Activated CD4-positive, alpha-beta T cell treated with anti-CD3 and anti-CD28 coated beads, Interleukin-2, amount 10 ng/mL, durations not matched to agents 7 days and 5 days (primary cell): ENCODE results near the gene PRKCA. TPM values are rescaled to one million over a fixed set of nuclear protein-coding genes. Genes with fewer than 3 reads are reported as not detected.

ENCODE experiments used
- CTCF ChIA-PET: fragments of 350-600 bp; sonication (Branson Sonifier 250); formaldehyde crosslinking; loops from one replicate; lab custom pipeline; 2021; ENCODE audit warnings: antibody characterized with exemption; lab: Charles Lee
- POLR2A ChIA-PET: fragments of 350-600 bp; sonication (Branson Sonifier 250); formaldehyde crosslinking; loops from one replicate; lab custom pipeline; 2021; ENCODE audit warnings: antibody characterized with exemption; lab: Charles Lee
- DNase-seq: peaks from one replicate; pipeline ENCODE4 v3.0.0-alpha.2; 2020
- H3K27ac Mint-ChIP-seq: one replicate; pipeline ENCODE4 v1.8.0; 2021; ENCODE audit warnings: mild to moderate bottlenecking, moderate library complexity, mixed read lengths
- H3K27me3 Mint-ChIP-seq: one replicate; pipeline ENCODE4 v1.8.0; 2021; ENCODE audit warnings: mixed read lengths
- H3K36me3 Mint-ChIP-seq: one replicate; pipeline ENCODE4 v1.8.0; 2021; ENCODE audit warnings: low read depth, mixed read lengths
- H3K4me1 Mint-ChIP-seq: one replicate; pipeline ENCODE4 v1.8.0; 2021; ENCODE audit warnings: mixed read lengths
- H3K4me3 Mint-ChIP-seq: one replicate; pipeline ENCODE4 v1.8.0; 2021; ENCODE audit warnings: mild to moderate bottlenecking, moderate library complexity, mixed read lengths
- H3K9me3 Mint-ChIP-seq: one replicate; pipeline ENCODE4 v1.8.0; 2021; ENCODE audit warnings: mixed read lengths
- total RNA-seq, 2 experiments: library from RNA; stranded (reverse); gene quantifications; one replicate each; pipeline ENCODE4 v1.2.3, GENCODE V29; 2021

The PRKCA gene
- total RNA-seq, 2 experiments from 2014 or later, result 72.8 to 74.6 TPM

DNA sequence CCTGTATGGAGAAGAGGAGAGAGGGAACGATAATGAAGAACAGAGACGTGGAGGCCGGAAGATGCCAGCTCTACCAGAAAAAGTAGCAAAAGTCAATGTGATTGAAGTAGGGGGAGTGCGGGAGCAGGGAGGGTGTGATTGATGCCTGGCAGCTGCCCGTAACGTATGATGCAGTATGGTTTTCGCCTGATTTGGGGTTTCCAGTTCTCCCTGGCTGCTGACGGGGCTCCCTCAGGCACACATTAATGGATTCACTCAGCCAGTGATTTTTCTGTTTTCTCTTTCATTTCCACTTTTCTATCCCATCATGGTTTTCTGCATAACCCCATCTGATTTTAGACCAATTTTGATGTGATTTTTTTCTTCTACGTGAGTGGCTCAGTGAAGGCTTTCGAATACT is 62.1 kb downstream of the PRKCA start:
- peak overlapping the region; percentile 28 for H3K4me3 Mint-ChIP-seq
- peaks cover 72% of the 10 kb centered on the region for H3K4me1 Mint-ChIP-seq
- ChIA-PET POLR2A (no interaction called here), CTCF (interaction anchor here (0.5 to 1.2 kb wide), 2 partner anchors 22 to 124 kb away, joined by 3 read pairs; no protein-coding TSS in a partner anchor)
- no peak for DNase-seq
- peaks cover 19% of the 10 kb centered on the region for H3K36me3 Mint-ChIP-seq
- peak overlapping the region; percentile 66 for H3K27ac Mint-ChIP-seq
- H3K9me3 Mint-ChIP-seq, result peaks cover 6% of the 10 kb centered on the region
- H3K27me3 Mint-ChIP-seq, result no peaks in the 10 kb centered on the region

DNA sequence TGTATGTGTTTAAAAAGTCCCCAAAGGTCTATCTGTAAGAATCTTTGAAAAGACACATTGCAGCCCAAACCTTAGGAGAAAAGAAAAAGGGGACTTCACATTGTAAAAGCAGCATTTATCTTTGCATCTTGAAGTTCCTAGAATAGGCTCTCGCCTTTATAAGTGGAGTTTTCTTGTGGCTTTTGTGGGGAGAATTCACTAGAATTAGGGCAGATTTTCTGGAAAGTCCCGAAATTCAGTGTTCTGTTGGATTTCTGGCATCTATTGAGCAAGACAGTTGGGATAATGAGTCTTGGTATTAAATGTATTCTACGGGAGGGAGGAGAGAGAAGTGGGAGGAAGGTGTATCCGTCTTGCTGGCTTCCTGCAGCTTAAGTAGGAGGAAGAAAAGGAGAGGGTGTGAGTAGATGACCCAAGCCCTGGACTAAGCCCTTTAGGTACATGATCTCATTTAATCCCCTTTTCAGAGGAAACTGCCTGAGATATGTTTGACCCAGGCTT is 62.6 kb downstream of the PRKCA start:
- peak overlapping the region; percentile 28 for H3K4me3 Mint-ChIP-seq
- no peaks in the 10 kb centered on the region for H3K27me3 Mint-ChIP-seq
- DNase-seq, result no peak
- ChIA-PET POLR2A (no interaction called here), CTCF (interaction anchor here (1.2 kb wide), 1 partner anchor 22 kb away, joined by 3 read pairs; no protein-coding TSS in a partner anchor)
- H3K4me1 Mint-ChIP-seq, result peaks cover 74% of the 10 kb centered on the region
- H3K36me3 Mint-ChIP-seq, result peaks cover 19% of the 10 kb centered on the region
- H3K27ac Mint-ChIP-seq, result peak overlapping the region; percentile 12
- peaks cover 6% of the 10 kb centered on the region for H3K9me3 Mint-ChIP-seq

DNA sequence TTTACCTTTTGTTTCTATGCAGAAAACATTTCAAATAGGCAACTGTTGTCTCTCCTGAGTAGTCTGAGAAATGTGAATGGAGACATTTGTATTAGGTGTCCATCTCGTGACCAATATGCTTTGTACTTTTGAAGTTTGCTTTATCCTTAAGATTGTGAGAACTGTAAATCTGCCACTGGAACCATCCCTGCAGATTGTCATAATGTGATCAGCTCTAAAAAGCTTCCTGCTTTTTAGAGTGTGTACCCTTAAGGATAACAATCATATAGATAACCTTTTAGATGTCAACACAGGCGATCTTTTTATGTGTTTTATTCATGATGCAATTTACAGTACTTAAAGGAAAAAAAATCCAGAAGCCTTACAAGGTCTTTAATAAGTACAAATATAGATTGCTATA is 63.5 kb downstream of the PRKCA start:
- no peaks in the 10 kb centered on the region for H3K27me3 Mint-ChIP-seq
- CTCF ChIA-PET, result interaction anchor here (2.8 kb wide), 1 partner anchor 12 kb away, joined by 8 read pairs; no protein-coding TSS in a partner anchor

DNA sequence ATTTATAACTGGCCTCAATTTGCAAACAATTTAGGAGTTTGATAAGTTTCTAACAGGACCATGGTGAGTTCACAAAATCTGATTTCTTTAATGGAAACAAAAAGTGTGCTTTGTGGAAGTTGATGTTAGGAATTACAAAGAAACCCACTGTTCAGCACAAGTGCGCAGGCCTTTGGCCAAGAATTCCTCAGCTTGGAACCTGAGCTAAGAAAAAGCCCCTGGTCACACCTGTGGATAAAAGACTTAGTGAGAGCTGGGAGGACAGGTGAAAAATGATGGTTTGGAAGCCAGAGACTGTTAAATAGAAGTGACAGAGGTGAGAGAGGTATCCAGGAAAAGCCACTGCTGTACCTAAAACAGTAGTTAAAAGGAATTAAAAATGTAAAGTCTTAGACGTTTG is 64.7 kb downstream of the PRKCA start:
- CTCF ChIA-PET, result interaction anchor here (1.3 to 2.8 kb wide), 2 partner anchors 10 to 13 kb away, joined by 3 to 8 read pairs; no protein-coding TSS in a partner anchor
- DNase-seq, result no peak
- Mint-ChIP-seq H3K27me3 (no peaks in the 10 kb centered on the region), H3K9me3 (no peaks in the 10 kb centered on the region), H3K4me1 (peaks cover 73% of the 10 kb centered on the region), H3K36me3 (peaks cover 13% of the 10 kb centered on the region), H3K4me3 (no peak overlapping the region), H3K27ac (peak overlapping the region; percentile 32)
- POLR2A ChIA-PET, result no interaction called here

More for the DNA sequence above, 63.5 kb downstream of the PRKCA start:
- H3K4me3 Mint-ChIP-seq, result no peak overlapping the region
- H3K36me3 Mint-ChIP-seq, result peaks cover 14% of the 10 kb centered on the region
- peaks cover 69% of the 10 kb centered on the region for H3K4me1 Mint-ChIP-seq
- no peak overlapping the region for H3K27ac Mint-ChIP-seq
- H3K9me3 Mint-ChIP-seq, result peaks cover under 1% of the 10 kb centered on the region
- no peak for DNase-seq
- POLR2A ChIA-PET, result interaction anchor here (0.5 kb wide), 1 partner anchor 11 kb away, joined by 3 read pairs; no protein-coding TSS in a partner anchor

DNA sequence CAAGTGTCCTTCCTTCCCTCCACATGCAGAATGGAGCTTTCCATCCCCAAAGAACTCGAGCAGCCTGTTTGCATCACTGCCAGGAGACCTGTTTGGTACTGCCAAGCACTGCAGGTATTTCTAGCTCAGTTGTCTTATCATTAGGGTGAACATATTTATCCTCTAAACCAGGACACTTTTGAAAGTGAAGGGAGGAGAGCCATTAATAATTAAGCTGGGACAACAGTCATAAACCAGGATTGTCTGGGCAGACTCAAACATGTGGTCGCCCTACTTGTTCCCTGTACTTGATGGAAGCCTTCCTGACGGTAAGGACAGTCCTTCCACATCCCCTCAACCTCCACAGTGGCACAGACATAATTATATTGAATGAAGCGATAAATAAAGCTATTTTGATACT is 67.4 kb downstream of the PRKCA start:
- ChIA-PET CTCF (interaction anchor here (0.6 to 1.7 kb wide), 5 partner anchors 10 to 152 kb away, joined by 3 to 5 read pairs (median 4); no protein-coding TSS in a partner anchor), POLR2A (no interaction called here)
- H3K4me1 Mint-ChIP-seq, result peaks cover 73% of the 10 kb centered on the region
- no peak for DNase-seq
- no peak overlapping the region for H3K27ac Mint-ChIP-seq
- no peak overlapping the region for H3K4me3 Mint-ChIP-seq
- H3K9me3 Mint-ChIP-seq, result no peaks in the 10 kb centered on the region
- H3K36me3 Mint-ChIP-seq, result peaks cover 14% of the 10 kb centered on the region
- no peaks in the 10 kb centered on the region for H3K27me3 Mint-ChIP-seq

DNA sequence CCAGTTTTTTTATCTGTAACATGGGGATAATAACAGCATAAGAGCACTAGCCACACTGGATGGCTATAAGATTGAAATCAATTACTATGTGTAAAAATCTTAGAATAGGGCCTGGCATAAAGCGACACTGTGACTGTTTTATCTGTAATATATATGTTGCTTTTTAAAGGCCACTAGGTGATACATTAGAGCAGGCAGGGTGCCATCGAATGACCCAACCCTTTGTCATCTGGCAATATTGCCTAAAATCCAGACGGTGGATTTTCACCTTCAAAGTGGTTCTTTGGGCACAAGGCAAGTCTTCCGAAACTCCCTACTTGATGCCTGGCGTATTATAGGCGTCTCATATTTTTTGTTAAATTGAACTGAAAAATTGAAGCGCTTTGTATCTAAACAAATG is 69.1 kb downstream of the PRKCA start:
- peaks cover 16% of the 10 kb centered on the region for H3K36me3 Mint-ChIP-seq
- POLR2A ChIA-PET, result no interaction called here
- peaks cover 64% of the 10 kb centered on the region for H3K4me1 Mint-ChIP-seq

DNA sequence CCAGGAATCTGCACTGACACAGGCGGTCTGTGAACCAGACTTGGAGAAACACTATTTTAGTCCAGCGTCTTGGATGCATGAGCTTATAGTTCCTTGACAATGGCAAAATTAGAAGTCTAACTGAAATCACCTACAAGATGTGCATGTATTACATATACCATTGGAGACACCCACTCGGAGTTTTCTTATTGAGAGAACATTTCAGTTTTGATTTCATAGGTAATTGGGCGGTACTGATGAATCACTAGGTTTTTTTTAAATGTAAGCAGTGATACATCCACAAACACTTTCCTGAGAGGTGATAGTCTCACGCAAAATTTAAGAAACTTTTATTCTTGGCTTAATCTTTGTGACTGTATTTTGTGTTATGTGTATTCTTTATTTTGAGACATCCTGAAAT is 69.8 kb downstream of the PRKCA start:
- H3K27ac Mint-ChIP-seq, result no peak overlapping the region
- H3K4me3 Mint-ChIP-seq, result no peak overlapping the region
- ChIA-PET POLR2A (no interaction called here), CTCF (interaction anchor here (0.9 to 1.0 kb wide), 2 partner anchors 22 to 30 kb away, joined by 3 read pairs; no protein-coding TSS in a partner anchor)
- no peaks in the 10 kb centered on the region for H3K9me3 Mint-ChIP-seq
- peaks cover 58% of the 10 kb centered on the region for H3K4me1 Mint-ChIP-seq
- no peaks in the 10 kb centered on the region for H3K27me3 Mint-ChIP-seq
- DNase-seq, result no peak
- peaks cover 16% of the 10 kb centered on the region for H3K36me3 Mint-ChIP-seq

More for the DNA sequence above, 69.1 kb downstream of the PRKCA start:
- no peak overlapping the region for H3K27ac Mint-ChIP-seq
- H3K9me3 Mint-ChIP-seq, result no peaks in the 10 kb centered on the region
- H3K27me3 Mint-ChIP-seq, result no peaks in the 10 kb centered on the region
- CTCF ChIA-PET, result interaction anchor here (0.9 to 1.2 kb wide), 2 partner anchors 10 to 37 kb away, joined by 3 read pairs; no protein-coding TSS in a partner anchor
- no peak for DNase-seq
- no peak overlapping the region for H3K4me3 Mint-ChIP-seq

DNA sequence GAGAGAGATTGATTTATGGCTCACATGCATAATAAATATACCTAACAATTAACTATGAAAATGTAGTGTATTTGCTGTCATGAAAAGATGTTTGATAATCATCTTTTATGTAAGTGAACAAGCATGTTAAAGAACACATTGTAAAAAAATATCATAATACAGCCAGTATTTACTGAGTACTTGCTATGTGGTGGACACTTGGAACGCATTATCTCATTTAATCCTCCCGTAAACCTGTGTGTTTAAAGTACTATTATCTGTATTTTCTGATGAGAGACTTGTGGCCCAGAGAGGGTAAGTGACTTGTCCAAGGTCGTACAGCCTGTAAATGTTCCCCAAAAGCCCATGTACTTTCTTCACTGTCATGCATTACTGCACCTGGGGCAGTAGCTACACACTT is 70.7 kb downstream of the PRKCA start:
- H3K4me1 Mint-ChIP-seq, result peaks cover 51% of the 10 kb centered on the region
- no peaks in the 10 kb centered on the region for H3K9me3 Mint-ChIP-seq
- peaks cover 10% of the 10 kb centered on the region for H3K36me3 Mint-ChIP-seq
- ChIA-PET POLR2A (no interaction called here), CTCF (interaction anchor here (1.0 to 1.5 kb wide), 2 partner anchors 29 to 72 kb away, joined by 3 read pairs; no protein-coding TSS in a partner anchor)
- no peaks in the 10 kb centered on the region for H3K27me3 Mint-ChIP-seq
- H3K4me3 Mint-ChIP-seq, result no peak overlapping the region
- no peak overlapping the region for H3K27ac Mint-ChIP-seq
- no peak for DNase-seq

DNA sequence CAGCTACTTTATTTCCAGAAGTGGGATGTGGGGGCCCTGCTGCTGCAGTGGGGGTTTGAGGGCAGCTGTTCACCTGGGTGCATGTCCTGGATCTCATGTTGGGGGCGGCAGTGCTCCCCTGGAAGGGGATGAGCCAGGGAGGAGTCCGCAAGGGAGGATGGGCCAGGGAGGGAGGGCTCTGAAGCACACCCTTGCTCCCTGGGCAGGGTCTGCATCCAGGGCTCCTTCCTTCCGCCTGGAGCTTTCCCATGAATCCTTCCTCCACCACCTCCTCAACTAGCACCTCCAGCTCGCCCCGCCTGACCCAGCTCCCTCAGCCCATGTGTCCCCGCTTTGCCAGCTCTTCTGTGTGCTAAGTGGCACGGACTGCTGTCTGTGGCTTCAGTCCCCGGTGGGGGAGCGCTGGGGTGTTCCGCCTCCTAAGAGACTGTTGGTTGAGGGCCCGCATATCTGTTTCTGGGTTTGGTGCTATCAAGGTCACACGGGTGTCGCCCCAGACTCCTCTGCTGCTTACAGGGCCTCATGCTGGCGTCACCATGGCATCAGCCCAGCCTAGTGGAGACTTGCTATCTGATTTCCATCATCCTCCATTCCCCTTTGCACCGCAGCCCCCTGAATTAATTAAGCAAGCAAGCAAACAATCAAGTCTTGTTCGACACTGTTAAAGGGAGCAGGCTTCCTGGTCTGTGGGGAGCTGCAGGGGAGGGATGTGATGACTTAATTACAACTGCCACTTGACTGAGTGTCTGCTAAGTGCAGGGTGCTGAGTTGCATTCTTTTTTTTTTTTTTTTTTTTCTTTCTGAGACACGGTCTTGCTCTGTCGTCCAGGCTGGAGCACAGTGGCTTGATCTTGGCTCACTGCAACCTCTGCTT is 71.8 kb downstream of the PRKCA start:
- Mint-ChIP-seq H3K36me3 (peaks cover 9% of the 10 kb centered on the region), H3K27ac (peak overlapping the region; percentile 86), H3K9me3 (no peaks in the 10 kb centered on the region), H3K4me1 (peaks cover 49% of the 10 kb centered on the region), H3K27me3 (no peaks in the 10 kb centered on the region), H3K4me3 (no peak overlapping the region)
- peak; percentile 28 for DNase-seq
- POLR2A ChIA-PET, result interaction anchor here (0.6 kb wide), 1 partner anchor 13 kb away, joined by 3 read pairs; no protein-coding TSS in a partner anchor
- CTCF ChIA-PET, result interaction anchor here (0.6 to 1.5 kb wide), 2 partner anchors 73 to 1198 kb away, joined by 3 to 4 read pairs; no protein-coding TSS in a partner anchor

DNA sequence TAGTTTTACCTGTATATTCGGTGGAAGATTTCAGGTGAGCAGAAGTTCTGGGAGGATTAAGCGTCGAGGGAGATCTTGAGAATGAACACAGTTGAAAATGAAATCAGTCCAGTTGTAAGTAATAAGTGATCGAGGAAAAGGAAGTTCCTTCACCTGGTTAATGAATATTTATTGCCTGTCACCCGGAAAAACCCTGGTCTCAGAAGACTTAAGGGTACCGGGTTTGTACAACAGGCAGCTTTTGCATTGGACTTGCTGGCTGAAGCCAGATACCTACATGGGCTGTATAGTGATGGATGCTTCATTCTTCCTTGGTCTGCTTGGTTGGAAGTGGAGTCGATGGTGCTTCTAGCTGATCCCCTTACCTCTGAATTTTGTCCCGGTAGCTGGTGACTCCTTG is 72.7 kb downstream of the PRKCA start:
- Mint-ChIP-seq H3K4me3 (no peak overlapping the region), H3K36me3 (peaks cover 11% of the 10 kb centered on the region), H3K27me3 (no peaks in the 10 kb centered on the region), H3K9me3 (no peaks in the 10 kb centered on the region), H3K4me1 (peaks cover 52% of the 10 kb centered on the region), H3K27ac (no peak overlapping the region)
- no peak for DNase-seq
- POLR2A ChIA-PET, result interaction anchor here (0.6 kb wide), 1 partner anchor 603 kb away, joined by 4 read pairs; no protein-coding TSS in a partner anchor
- CTCF ChIA-PET, result interaction anchor here (0.6 to 1.9 kb wide), 3 partner anchors 16 to 1199 kb away, joined by 4 read pairs; no protein-coding TSS in a partner anchor

DNA sequence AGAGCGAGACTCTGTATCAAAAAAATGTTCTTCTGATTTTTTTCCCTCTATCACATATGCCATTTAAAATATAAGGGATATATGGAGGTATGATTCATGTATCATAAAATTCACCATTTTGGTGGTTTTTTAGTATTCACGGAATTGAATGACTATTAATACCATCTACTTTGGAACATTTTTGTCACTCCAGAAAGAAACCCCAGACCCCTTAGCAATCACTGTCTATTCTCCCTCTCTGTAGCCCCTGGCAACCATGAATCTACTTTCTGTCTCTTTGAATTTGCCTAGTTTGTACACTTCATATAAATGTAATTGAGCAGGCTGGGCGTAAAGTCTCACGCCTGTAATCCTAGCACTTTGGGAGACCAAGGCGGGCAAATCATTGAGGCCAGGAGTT is 75.9 kb downstream of the PRKCA start:
- peaks cover 44% of the 10 kb centered on the region for H3K4me1 Mint-ChIP-seq
- no peak for DNase-seq
- peaks cover 9% of the 10 kb centered on the region for H3K36me3 Mint-ChIP-seq
- no peak overlapping the region for H3K4me3 Mint-ChIP-seq
- H3K9me3 Mint-ChIP-seq, result no peaks in the 10 kb centered on the region
- ChIA-PET CTCF (no interaction called here), POLR2A (no interaction called here)
- H3K27me3 Mint-ChIP-seq, result no peaks in the 10 kb centered on the region
- no peak overlapping the region for H3K27ac Mint-ChIP-seq

DNA sequence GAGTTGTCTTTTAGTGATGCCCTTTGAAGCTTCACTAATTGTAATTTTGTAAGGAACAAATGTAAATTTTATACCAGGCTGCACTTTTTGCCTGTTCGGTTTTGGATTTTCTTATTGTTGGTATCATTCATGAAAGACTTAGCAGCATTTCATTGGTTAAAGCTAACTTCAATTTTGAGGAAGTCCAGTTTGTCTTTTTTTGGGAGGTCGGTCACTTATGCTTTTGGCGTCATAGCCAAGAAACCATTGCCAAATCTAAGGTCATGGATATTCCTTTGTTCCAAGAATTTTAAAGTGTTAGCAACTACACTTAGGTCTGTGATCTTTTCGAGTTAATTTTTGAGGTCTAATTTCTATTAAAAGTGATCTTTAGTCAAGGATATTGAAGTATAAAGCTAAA is 77.1 kb downstream of the PRKCA start:
- H3K27ac Mint-ChIP-seq, result no peak overlapping the region
- no peak overlapping the region for H3K4me3 Mint-ChIP-seq
- no peak for DNase-seq
- no peaks in the 10 kb centered on the region for H3K9me3 Mint-ChIP-seq
- H3K4me1 Mint-ChIP-seq, result peaks cover 35% of the 10 kb centered on the region
- H3K27me3 Mint-ChIP-seq, result no peaks in the 10 kb centered on the region
- ChIA-PET POLR2A (no interaction called here), CTCF (interaction anchor here (0.6 to 1.1 kb wide), 4 partner anchors 19 to 352 kb away, joined by 3 to 5 read pairs (median 4); no protein-coding TSS in a partner anchor)
- H3K36me3 Mint-ChIP-seq, result peaks cover 8% of the 10 kb centered on the region
